H1 (cell line): ENCODE measurements around the gene SLC27A2.

Source experiments
- CTBP2 ChIP-seq: IDR thresholded peaks from 2 replicates; pipeline ENCODE4 v1.7.0; 2011; ENCODE audit warnings: borderline replicate concordance, mild to moderate bottlenecking, moderate library complexity, mixed read lengths, low read length; ENCODE audit not compliant: insufficient read depth, insufficient read length
- CTCF ChIP-seq, 3 experiments: IDR thresholded peaks; 1 replicate in 2 of 3; 2 replicates in 1 of 3; pipeline versions ENCODE4 v1.5.1 to v1.6.1; 2011; ENCODE audit warnings: low read length in 3 of 3, mild to moderate bottlenecking in 3 of 3, inconsistent platforms in 2 of 3, low read depth in 1 of 3, moderate library complexity in 1 of 3; ENCODE audit not compliant: insufficient read depth in 1 of 3; ENCODE audit errors: control extremely low read depth in 1 of 3
- SP2 ChIP-seq: IDR thresholded peaks from 2 replicates; pipeline ENCODE4 v1.6.1; 2012; ENCODE audit warnings: mild to moderate bottlenecking, low read length, inconsistent platforms

- no peak for TF ChIP-seq SP2
- TF ChIP-seq CTBP2, result no peak
- no peak for TF ChIP-seq CTCF (IDR thresholded peaks at IDR 0.05; ENCODE audit: control extremely low read depth in 1 of 3, insufficient read depth in 1 of 3, low read depth in 1 of 3, low read length in 3 of 3)
These were observed 47.3 kb downstream of the SLC27A2 start for GRCh38 chr15:50229336-50229735.
